PC-9 (cell line): ENCODE measurements around the gene DOCK3.

ENCODE experiments used
- EZH2 ChIP-seq: fragments of 200-600 bp; sonication (generic); IDR thresholded peaks from 2 replicates; pipeline ENCODE4 v1.8.0; 2017; ENCODE audit warnings: antibody characterized with exemption, low read depth
- TF ChIP-seq, protein P1 (sequence below): fragments of 200-600 bp; sonication (generic); conservative IDR thresholded peaks from 2 replicates; pipeline ENCODE4 v1.6.1; 2017; ENCODE audit warnings: mixed run types, antibody characterized with exemption, mild to moderate bottlenecking, moderate library complexity

DNA sequence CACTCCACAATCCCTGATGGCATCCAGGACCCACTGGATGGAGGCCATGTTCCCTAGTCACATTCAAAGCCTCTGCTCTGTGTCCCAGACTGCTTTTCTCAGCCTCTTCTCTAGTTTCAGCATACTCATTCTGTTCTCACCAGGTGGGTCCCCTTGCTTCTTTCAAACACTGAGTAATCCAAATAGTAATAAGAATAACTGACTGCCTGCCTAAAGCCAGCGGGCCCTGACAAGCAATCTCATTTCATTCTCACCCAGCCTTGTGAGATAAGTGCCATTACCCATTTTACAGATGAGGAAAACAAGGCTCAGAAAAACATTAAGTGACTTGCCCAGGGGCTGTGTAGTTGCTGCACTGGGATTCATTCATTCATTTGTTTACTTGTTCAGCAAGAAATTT is 32.3 kb upstream of the DOCK3 start:
- TF ChIP-seq, protein P1, sequence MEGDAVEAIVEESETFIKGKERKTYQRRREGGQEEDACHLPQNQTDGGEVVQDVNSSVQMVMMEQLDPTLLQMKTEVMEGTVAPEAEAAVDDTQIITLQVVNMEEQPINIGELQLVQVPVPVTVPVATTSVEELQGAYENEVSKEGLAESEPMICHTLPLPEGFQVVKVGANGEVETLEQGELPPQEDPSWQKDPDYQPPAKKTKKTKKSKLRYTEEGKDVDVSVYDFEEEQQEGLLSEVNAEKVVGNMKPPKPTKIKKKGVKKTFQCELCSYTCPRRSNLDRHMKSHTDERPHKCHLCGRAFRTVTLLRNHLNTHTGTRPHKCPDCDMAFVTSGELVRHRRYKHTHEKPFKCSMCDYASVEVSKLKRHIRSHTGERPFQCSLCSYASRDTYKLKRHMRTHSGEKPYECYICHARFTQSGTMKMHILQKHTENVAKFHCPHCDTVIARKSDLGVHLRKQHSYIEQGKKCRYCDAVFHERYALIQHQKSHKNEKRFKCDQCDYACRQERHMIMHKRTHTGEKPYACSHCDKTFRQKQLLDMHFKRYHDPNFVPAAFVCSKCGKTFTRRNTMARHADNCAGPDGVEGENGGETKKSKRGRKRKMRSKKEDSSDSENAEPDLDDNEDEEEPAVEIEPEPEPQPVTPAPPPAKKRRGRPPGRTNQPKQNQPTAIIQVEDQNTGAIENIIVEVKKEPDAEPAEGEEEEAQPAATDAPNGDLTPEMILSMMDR, result no peak
- TF ChIP-seq EZH2, result no peak
